NT2/D1 (cell line): ENCODE results near the gene CAMK1D.

Experiments used
- DNase-seq: peaks from one replicate; pipeline ENCODE4 v3.0.0-alpha.2; 2011; ENCODE audit warnings: low read depth, low spot score
- H3K27me3 ChIP-seq: 2 replicates; pipeline ENCODE4 v1.6.0; 2011; ENCODE audit warnings: mild to moderate bottlenecking; ENCODE audit not compliant: insufficient read length, insufficient read depth
- H3K36me3 ChIP-seq: 2 replicates; pipeline ENCODE4 v1.6.1; 2011; ENCODE audit warnings: mild to moderate bottlenecking, low read length, mixed read lengths; ENCODE audit not compliant: insufficient read depth, insufficient read length
- H3K4me1 ChIP-seq: 2 replicates; pipeline ENCODE4 v1.5.1; 2011; ENCODE audit not compliant: insufficient read depth, insufficient read length
- H3K4me3 ChIP-seq: 2 replicates; pipeline ENCODE4 v1.5.1; 2011; ENCODE audit warnings: low read depth; ENCODE audit not compliant: insufficient read length
- H3K9ac ChIP-seq: 2 replicates; pipeline ENCODE4 v1.6.0; 2011; ENCODE audit warnings: low read depth; ENCODE audit not compliant: insufficient read length
- H3K9me3 ChIP-seq: 2 replicates; pipeline ENCODE4 v1.5.1; 2011; ENCODE audit warnings: mild to moderate bottlenecking, low read length; ENCODE audit not compliant: insufficient read depth
- SUZ12 ChIP-seq: IDR thresholded peaks from 2 replicates; pipeline ENCODE4 v1.6.1; 2011; ENCODE audit not compliant: insufficient read length, insufficient read depth; ENCODE audit errors: extremely low read depth
- YY1 ChIP-seq: IDR thresholded peaks from 2 replicates; pipeline ENCODE4 v1.6.1; 2011; ENCODE audit not compliant: insufficient read length, insufficient read depth
- ZNF274 ChIP-seq: IDR thresholded peaks from 2 replicates; pipeline ENCODE4 v1.6.1; 2011; ENCODE audit warnings: mild to moderate bottlenecking, low read depth, low read length

Gene CAMK1D

DNA sequence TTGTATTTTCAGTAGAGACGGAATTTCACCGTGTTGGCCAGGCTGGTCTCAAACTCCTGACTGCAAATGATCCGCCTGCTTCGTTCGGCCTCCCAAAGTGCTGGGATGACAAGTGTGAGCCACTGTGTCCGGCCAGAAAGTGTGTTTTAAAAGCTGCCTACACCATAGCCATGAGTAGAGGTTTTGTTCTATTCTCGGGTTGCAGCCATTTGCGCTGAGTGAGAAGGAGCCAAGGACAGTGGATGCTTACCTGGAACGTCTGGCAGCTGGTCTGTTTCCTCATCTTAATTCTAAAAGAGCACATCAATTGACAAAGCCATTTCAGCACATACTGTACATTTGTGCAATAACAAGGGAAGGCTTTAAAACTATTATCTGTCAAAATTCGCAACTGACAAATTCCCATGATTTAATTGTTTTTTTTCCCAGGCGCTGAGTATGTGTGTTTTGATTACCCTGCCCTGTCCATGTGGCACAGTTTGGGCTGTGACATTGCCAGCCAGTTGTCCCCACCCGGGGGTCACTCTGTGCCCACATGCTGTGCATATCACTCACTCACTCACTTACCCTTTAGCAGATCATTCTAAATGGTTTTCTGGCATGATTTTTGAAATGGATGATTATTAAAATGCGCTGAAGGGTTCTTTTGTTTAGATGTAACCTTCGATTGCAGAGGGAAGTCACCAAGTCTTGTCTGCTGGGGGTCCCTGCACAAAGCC is 400.6 kb downstream of the CAMK1D start:
- H3K9me3 ChIP-seq: no peaks in the 10 kb centered on the region
- H3K36me3 ChIP-seq: no peaks in the 10 kb centered on the region
- no peaks in the 10 kb centered on the region for H3K27me3 ChIP-seq
- peaks cover 2% of the 10 kb centered on the region for H3K4me1 ChIP-seq
- no peak overlapping the region for H3K4me3 ChIP-seq
- DNase-seq: no peak
- no peak overlapping the region for H3K9ac ChIP-seq
- TF ChIP-seq YY1 (no peak), ZNF274 (no peak), SUZ12 (no peak)

- Histone ChIP-seq H3K4me3 (no peak overlapping the region), H3K36me3 (no peaks in the 10 kb centered on the region), H3K27me3 (no peaks in the 10 kb centered on the region), H3K9me3 (no peaks in the 10 kb centered on the region), H3K9ac (no peak overlapping the region), H3K4me1 (peaks cover 2% of the 10 kb centered on the region)
- TF ChIP-seq YY1 (no peak), SUZ12 (no peak), ZNF274 (no peak)
- DNase-seq: no peak
Measured at GRCh38 chr10:12750526-12751201, 401.3 kb downstream of the CAMK1D start.

DNA sequence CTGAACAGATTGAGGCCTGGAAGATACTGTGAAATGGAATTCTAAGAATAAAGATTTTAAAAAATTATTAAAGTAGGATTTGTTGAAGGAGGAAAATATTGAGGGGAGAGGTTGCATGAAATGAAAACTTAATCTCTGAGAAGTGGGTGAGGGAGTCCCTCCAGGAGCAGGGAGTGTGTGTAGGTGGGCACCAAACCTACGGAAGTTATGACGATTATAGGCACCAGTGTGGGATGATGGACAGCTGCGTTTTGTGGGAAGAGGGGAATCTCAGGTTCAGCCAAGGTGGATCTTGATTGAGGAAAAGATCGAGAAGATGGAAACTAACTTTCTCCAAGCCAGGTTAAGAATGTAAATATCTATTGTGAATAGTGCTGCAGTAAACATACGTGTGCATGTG is 405.7 kb downstream of the CAMK1D start:
- TF ChIP-seq ZNF274 (no peak), YY1 (no peak), SUZ12 (no peak)
- Histone ChIP-seq H3K4me3 (no peak overlapping the region), H3K9me3 (no peaks in the 10 kb centered on the region), H3K27me3 (no peaks in the 10 kb centered on the region), H3K36me3 (no peaks in the 10 kb centered on the region), H3K9ac (no peak overlapping the region), H3K4me1 (no peaks in the 10 kb centered on the region)
- DNase-seq: no peak

DNA sequence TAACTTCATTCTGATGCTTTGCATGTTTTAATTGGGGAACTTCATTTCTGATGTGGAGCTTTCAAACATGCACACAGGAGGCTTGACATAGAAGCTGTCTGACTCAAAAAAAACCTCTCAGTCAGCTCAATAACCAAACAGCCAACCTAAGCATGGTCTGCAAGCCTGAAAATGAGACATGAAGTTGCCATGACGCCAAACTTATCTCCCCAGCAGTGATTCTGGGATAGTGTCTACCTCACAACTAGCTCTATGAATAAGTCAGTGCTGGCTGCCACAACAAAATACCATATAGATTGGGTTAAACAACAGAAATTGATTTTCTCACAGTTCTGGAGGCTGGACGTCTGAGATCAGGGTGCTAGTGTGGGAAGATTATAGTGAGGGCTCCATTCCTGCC is 408.0 kb downstream of the CAMK1D start:
- Histone ChIP-seq H3K9me3 (no peaks in the 10 kb centered on the region), H3K36me3 (no peaks in the 10 kb centered on the region), H3K4me3 (no peak overlapping the region), H3K27me3 (no peaks in the 10 kb centered on the region), H3K4me1 (no peaks in the 10 kb centered on the region), H3K9ac (no peak overlapping the region)
- DNase-seq: no peak
- no peak for TF ChIP-seq YY1
- TF ChIP-seq ZNF274: no peak
- no peak for TF ChIP-seq SUZ12

- TF ChIP-seq YY1 (no peak), ZNF274 (no peak), SUZ12 (no peak)
- no peaks in the 10 kb centered on the region for H3K27me3 ChIP-seq
- no peak overlapping the region for H3K9ac ChIP-seq
- H3K9me3 ChIP-seq: no peaks in the 10 kb centered on the region
- no peaks in the 10 kb centered on the region for H3K4me1 ChIP-seq
- H3K4me3 ChIP-seq: no peak overlapping the region
- H3K36me3 ChIP-seq: no peaks in the 10 kb centered on the region
- DNase-seq: no peak
Measured at GRCh38 chr10:12758271-12758670, 408.9 kb downstream of the CAMK1D start.

DNA sequence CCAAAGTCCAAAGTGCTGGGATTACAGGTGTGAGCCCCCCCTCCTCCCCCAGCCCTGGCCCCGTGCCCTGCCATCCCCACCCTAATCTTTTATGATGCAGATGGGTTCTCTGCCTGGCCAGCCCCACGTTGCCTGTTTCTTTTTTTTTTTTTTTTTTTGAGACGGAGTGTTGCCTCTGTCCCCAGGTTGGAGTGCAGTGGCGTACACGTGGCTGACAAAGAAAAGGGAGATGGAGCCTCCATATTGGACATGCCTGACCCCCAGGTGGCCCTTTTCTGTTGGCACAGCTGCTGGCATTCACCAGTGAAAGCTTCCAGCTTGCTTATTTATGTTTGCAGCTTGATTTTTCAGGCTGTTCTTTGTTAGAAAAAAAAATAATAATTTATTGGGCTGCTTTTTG is 416.9 kb downstream of the CAMK1D start:
- H3K9me3 ChIP-seq: no peaks in the 10 kb centered on the region
- TF ChIP-seq SUZ12: no peak
- no peak for TF ChIP-seq YY1
- no peak for TF ChIP-seq ZNF274
- DNase-seq: no peak
- H3K27me3 ChIP-seq: no peaks in the 10 kb centered on the region
- no peaks in the 10 kb centered on the region for H3K36me3 ChIP-seq
- peaks cover 13% of the 10 kb centered on the region for H3K4me1 ChIP-seq
- no peak overlapping the region for H3K9ac ChIP-seq
- no peak overlapping the region for H3K4me3 ChIP-seq

DNA sequence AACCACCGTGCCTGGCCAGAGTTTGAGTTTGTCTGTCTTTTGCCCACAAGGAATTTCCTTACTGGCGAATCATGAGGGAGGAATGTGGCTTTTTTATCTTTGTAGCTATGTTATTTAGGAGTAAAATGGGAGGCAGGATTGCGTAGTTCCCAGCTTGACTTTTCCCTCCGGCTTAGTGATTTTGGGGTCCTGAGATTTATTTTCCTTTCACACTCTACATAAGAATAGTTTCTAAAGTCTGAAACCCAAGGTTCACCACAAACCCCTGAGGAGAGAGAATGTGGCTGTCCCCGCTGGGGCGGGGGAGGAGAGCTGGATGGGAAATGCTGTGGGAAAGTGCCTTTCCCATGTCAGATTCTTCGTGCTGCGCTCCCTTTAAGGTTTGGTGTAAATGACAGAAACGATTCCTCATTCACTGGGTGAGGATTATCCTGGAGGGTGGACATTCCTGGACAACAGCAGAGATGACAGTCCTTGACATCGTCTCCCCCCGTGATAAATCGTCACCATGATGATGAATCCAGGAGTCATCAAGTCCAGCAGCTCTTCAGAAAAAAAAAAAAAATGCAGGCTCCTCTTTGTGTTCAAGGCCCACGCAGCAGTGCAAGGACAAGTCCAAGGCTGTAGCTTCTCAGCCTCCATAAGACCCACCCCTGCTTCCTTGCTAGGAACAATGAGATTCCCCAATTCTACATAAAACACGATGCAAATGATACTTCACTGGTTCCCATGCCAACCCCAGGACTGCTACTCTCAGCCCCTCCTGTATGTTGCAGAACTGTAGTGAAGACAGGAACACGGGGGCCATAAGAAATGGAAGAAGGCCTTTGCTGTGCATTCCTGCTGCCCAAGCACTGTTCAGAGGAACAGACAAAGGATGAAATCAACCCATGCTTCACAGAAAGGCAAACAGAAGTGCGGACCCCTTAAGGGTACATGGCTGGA is 419.1 kb downstream of the CAMK1D start:
- Histone ChIP-seq H3K4me1 (peaks cover 14% of the 10 kb centered on the region), H3K27me3 (no peaks in the 10 kb centered on the region), H3K4me3 (no peak overlapping the region), H3K36me3 (no peaks in the 10 kb centered on the region), H3K9ac (peak overlapping the region; percentile 44), H3K9me3 (no peaks in the 10 kb centered on the region)
- TF ChIP-seq YY1 (no peak), SUZ12 (no peak), ZNF274 (no peak)
- peak; percentile 65 for DNase-seq
